Sigmoid colon (tissue), 7 donors: ENCODE results near the gene CTNND2. TPM values are rescaled to one million over a fixed set of nuclear protein-coding genes. Genes with fewer than 3 reads are reported as not detected.

Experiments used
- DNase-seq: peaks from one replicate; pipeline ENCODE4 v3.0.0-alpha.2; 2019
- H3K27ac ChIP-seq, 4 donors: fragments of 200-600 bp; sonication (generic); one replicate each; pipeline ENCODE4 v1.5.1; 2016 to 2019; ENCODE audit warnings: mild to moderate bottlenecking in 1 of 4
- H3K27me3 ChIP-seq, 3 donors: fragments of 200-600 bp; sonication (generic); one replicate each; pipeline ENCODE4 v1.5.1; 2019; ENCODE audit warnings: mild to moderate bottlenecking in 1 of 3
- H3K36me3 ChIP-seq, 4 donors: fragments of 200-600 bp; sonication (generic); one replicate each; pipeline ENCODE4 v1.5.1; 2016 to 2019
- H3K4me1 ChIP-seq, 4 donors: fragments of 200-600 bp; sonication (generic); one replicate each; pipeline ENCODE4 v1.5.1; 2017 to 2019
- H3K4me3 ChIP-seq, 4 donors: fragments of 200-600 bp; sonication (generic); one replicate each; pipeline ENCODE4 v1.5.1; 2017 to 2019; ENCODE audit warnings: mild to moderate bottlenecking in 2 of 4, moderate library complexity in 1 of 4
- H3K9me3 ChIP-seq, 4 donors: fragments of 200-600 bp in 3 of 4; sonication (generic) in 3 of 4; one replicate each; pipeline versions ENCODE4 v1.5.1 to v1.6.1; 2013 to 2019
- CTCF ChIP-seq, 4 experiments: fragments of 450-650 bp in 3 of 4; fragments of 200-600 bp in 1 of 4; IDR thresholded peaks; one replicate each; pipeline ENCODE4 v1.5.1; 2016 to 2019; ENCODE audit warnings: antibody characterized with exemption in 4 of 4, mild to moderate bottlenecking in 3 of 4, moderate library complexity in 2 of 4
- EP300 ChIP-seq, 4 donors: sonication (generic); formaldehyde crosslinking; IDR thresholded peaks; one replicate each; pipeline ENCODE4 v1.6.1; 2017; ENCODE audit warnings: antibody characterized with exemption in 4 of 4
- POLR2A ChIP-seq, 2 donors: fragments of 450-650 bp; IDR thresholded peaks; one replicate each; pipeline ENCODE4 v1.6.1; 2016; ENCODE audit warnings: antibody characterized with exemption in 2 of 2, mild to moderate bottlenecking in 2 of 2, moderate library complexity in 2 of 2
- POLR2AphosphoS5 ChIP-seq, 4 donors: sonication (generic); formaldehyde crosslinking; IDR thresholded peaks; one replicate each; pipeline ENCODE4 v1.6.1; 2017; ENCODE audit warnings: antibody characterized with exemption in 4 of 4
- WGBS, 2 donors: extraction: QIAGEN DNeasy Blood & Tissue Kit; methylation state at CpG; one replicate each; pipeline ENCODE4 v1.1.7; 2013; 5-methylcytosine and 5-hydroxymethylcytosine counted together
- intact Hi-C: fragments of 100-400 bp; cut with DNase I; formaldehyde crosslinking; loops from one replicate; pipeline ENCODE4 v1.15.1; 2023
- polyA plus RNA-seq, 3 donors: library from polyadenylated mRNA; stranded (reverse); fragments of 200-250 nt; gene quantifications; one replicate each; pipeline ENCODE4 v1.2.3, GENCODE V29; 2013
- total RNA-seq, 4 donors: library from RNA; depleted of rRNA; stranded (reverse); fragments of >200 nt; gene quantifications; one replicate each; pipeline ENCODE4 v1.1.0, GENCODE V29; 2016
- donor health status: healthy with polysubstance abuse.
- donor health status: Bipolar disorder and iron deficiency.
- donor health status: healthy.

Gene CTNND2
- total and polyA plus RNA-seq, 7 donors: 0.36 to 2.5 (median 0.84) TPM; not detected in 1

GRCh38 chr5:11247224-11247623 lies 657.0 kb downstream of the CTNND2 start:
- TF ChIP-seq POLR2A (IDR thresholded peaks at IDR 0.05): no peak
- TF ChIP-seq POLR2AphosphoS5 (IDR thresholded peaks at IDR 0.05): no peak
- TF ChIP-seq CTCF (IDR thresholded peaks at IDR 0.05): no peak
- no peak for TF ChIP-seq EP300 (IDR thresholded peaks at IDR 0.05)
- Histone ChIP-seq H3K9me3 (no peaks in the 10 kb centered on the region), H3K4me1 (no peaks in the 10 kb centered on the region), H3K36me3 (no peaks in the 10 kb centered on the region), H3K27ac (no peak overlapping the region), H3K27me3 (no peaks in the 10 kb centered on the region), H3K4me3 (no peak overlapping the region)
- intact Hi-C loops: no loop called here
- no peak for DNase-seq
- WGBS, 2 donors: 86 to 88% methylated on average over 3 of the region's 3 CpGs

- H3K4me1 ChIP-seq: no peaks in the 10 kb centered on the region
- no peak overlapping the region for H3K27ac ChIP-seq
- H3K9me3 ChIP-seq: no peaks in the 10 kb centered on the region
- 88 to 93% methylated on average over 2 of the region's 2 CpGs for WGBS, 2 donors
- intact Hi-C loops: no loop called here
- no peak for DNase-seq
- no peaks in the 10 kb centered on the region for H3K27me3 ChIP-seq
- no peak for TF ChIP-seq EP300 (IDR thresholded peaks at IDR 0.05)
- no peak for TF ChIP-seq POLR2AphosphoS5 (IDR thresholded peaks at IDR 0.05)
- no peak for TF ChIP-seq POLR2A (IDR thresholded peaks at IDR 0.05)
- TF ChIP-seq CTCF (IDR thresholded peaks at IDR 0.05): no peak
- H3K4me3 ChIP-seq: no peak overlapping the region
- no peaks in the 10 kb centered on the region for H3K36me3 ChIP-seq
Measured at GRCh38 chr5:11240293-11241190, 663.7 kb downstream of the CTNND2 start.

- H3K4me3 ChIP-seq: no peak overlapping the region
- H3K36me3 ChIP-seq: no peaks in the 10 kb centered on the region
- H3K27me3 ChIP-seq: no peaks in the 10 kb centered on the region
- H3K9me3 ChIP-seq: no peaks in the 10 kb centered on the region
- DNase-seq: no peak
- H3K4me1 ChIP-seq: no peaks in the 10 kb centered on the region
- intact Hi-C loops: no loop called here
- WGBS, 2 donors: 85 to 90% methylated on average over 13 of the region's 13 CpGs
- H3K27ac ChIP-seq: no peak overlapping the region
- TF ChIP-seq POLR2A (IDR thresholded peaks at IDR 0.05) (no peak), EP300 (IDR thresholded peaks at IDR 0.05) (no peak), CTCF (IDR thresholded peaks at IDR 0.05) (no peak), POLR2AphosphoS5 (IDR thresholded peaks at IDR 0.05) (no peak)
Measured at GRCh38 chr5:11239261-11240015, 664.8 kb downstream of the CTNND2 start.

GRCh38 chr5:11234501-11234911 lies 669.7 kb downstream of the CTNND2 start:
- 44 to 75% methylated on average over 5 of the region's 5 CpGs for WGBS, 2 donors
- intact Hi-C loops: no loop called here
- Histone ChIP-seq H3K4me3 (no peak overlapping the region), H3K27me3 (no peaks in the 10 kb centered on the region), H3K36me3 (no peaks in the 10 kb centered on the region), H3K4me1 (no peaks in the 10 kb centered on the region), H3K27ac (no peak overlapping the region), H3K9me3 (no peaks in the 10 kb centered on the region)
- TF ChIP-seq EP300 (IDR thresholded peaks at IDR 0.05): no peak
- TF ChIP-seq POLR2A (IDR thresholded peaks at IDR 0.05): no peak
- TF ChIP-seq CTCF (IDR thresholded peaks at IDR 0.05): no peak
- TF ChIP-seq POLR2AphosphoS5 (IDR thresholded peaks at IDR 0.05): no peak
- DNase-seq: no peak
